GM19452 (cell line): ENCODE measurements around the gene FGR.

Experiments
- ATAC-seq: cut with Tn5 transposase; IDR thresholded peaks from one replicate; pipeline ENCODE4 v1.9.1; 2021; ENCODE audit not compliant: unreplicated experiment

FGR gene

DNA sequence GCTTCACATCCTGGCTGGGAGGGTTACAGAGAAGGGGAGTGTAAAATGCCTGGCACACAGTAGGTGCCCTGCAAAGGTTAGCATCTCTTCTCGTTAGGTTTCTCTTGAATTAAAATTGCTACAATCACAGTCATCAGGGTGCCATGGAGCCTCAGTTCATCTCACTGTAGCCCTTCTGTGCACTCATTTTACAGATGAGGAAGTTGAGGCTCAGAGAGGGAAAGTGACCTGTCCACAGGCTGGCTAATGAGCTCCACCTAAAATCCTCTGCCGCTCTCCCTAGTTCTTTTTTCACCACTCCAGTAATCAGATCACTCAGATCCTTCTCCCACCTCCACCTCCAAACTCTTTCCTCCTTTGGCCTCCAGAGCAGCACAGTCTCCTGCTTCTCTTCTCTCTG, 17.6 kb downstream of the FGR start:
- ATAC-seq, result no peak

DNA sequence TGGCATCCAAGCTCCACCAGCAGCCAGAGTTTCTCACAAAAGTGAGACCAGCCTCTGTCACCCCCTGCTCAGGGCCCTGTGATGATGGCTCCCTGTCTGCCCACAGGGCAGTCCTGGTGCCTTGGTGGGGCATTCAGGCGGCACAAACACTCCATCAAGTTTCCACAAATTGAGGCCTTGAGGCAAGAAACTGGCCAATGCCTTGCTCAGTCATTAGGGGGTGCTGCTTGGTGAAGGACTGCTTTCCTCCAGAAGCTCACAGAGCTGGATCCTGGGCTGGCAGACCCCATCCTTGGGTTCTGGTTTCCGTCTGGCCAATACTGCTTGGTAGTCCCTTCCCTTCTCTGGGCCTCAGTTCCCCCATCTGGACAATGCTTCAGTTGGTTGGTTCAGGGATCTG, 18.5 kb downstream of the FGR start:
- ATAC-seq, result no peak

DNA sequence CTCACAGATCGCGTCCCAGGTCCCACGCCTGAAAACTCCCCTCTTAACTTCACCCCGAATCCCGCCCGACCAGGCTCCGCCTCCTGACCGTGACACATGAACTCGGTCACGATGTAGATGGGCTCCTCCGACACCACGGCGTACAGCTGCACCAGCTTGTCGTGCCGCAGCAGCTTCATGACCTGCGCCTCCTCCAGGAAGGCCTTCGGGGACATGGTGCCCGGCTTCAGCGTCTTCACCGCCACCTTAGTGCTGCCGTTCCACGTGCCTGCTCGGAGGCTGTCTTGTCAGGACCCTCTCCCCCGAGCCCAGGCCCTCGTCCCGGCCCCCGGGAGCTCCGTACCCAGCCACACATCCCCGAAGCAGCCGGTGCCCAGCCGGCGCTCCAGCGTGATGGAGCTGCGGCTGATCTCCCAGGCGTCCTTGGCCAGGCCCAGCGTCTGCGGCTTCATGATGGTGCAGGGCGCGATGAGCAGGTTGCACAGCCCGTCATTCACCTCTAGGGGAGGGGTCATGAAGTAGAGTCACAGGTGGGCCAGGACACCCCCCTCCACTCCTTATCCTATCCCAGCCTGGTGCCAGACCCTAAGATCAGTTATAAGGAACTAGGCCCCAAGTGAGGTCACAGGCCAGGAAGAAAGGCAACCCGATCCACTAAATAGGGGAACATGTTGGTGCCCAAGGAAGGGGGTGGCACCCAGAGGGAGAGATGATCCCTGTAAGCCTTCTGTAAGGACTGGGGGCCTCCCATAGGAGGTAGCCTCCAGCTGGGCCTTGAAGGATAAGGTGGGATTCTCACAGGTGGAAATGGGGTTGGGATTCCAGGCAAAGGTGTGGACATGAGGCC, 19.4 kb downstream of the FGR start:
- ATAC-seq, result no peak

DNA sequence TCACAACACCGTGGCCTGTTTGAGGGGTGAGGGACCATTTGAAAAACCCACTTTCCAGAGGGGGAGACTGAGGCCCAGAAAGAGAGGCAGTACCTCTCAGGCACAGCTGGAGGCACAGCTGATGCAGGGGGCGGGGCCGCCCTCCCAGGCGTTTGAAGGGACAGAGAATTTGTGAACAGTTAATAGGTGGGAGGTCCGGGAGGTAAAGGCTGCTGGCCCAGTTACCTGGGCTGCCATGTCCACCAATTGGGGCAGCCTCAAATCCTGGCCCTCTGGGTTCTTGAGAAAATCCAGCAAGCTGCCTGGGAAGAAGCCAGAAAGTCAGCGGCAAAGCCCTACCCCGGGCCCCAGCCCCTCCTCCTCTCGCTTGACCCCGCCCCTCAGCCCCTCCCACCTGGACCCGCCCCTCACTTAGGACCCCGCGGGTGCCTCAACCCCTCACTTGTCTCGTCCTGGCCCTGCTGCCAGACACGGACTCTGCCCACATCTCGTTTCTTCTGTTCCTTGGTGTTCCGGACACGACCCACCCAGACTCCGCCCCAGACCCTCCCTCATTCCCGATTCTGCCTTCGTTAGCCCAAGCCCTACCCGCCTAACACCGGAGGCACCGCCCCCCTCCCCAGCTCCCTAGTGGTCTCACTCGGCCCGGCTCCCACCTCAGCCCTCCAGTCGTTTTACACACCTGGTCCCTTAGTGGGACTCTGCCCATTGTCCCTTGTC, 20.2 kb downstream of the FGR start:
- ATAC-seq, result no peak

DNA sequence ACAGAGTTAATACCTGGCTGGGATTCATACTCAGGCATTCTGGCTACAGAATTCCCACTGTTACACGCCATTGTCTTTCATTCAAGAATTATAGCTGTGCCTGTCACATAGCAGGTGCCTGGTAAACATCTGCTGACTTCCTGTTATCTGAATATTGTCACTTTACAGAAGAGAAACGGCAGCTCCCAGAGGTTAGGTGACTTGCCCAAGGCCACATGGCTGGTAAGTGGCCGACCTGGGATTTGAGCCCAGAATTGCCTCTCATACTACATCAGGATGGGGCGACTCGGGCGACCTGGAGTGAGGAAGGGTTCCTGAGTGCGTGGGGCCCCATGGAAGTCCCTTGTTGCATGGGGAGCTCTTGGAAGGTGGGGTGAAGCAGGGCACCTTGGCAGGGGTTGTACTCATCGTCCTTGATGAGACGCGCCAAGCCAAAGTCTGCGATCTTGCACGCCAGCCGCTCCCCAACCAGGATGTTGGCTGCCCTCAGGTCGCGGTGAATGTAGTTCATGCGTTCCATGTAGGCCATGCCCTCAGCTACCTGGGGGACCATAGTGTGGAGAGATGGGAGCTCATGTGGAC, 20.9 kb downstream of the FGR start:
- ATAC-seq, result no peak

DNA sequence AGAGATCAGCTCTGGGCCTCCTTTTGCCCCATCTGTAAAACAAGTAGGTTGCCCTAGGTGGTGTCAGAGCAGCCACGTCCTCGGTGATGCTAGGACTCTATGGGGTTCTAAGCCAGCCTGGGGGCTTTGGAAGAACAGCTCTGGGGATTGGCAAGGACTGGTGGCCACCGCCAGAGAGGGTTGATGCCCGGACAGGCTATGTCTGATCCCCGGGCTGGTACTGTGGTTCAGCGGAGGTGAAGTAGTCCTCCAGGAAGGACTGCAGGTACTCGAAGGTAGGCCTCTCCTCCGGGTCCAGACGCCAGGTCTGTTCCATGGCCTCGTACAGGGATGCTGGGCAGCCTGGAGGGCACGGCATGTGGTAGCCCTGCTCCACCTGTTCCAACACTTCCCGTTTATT, 22.3 kb downstream of the FGR start:
- no peak for ATAC-seq

DNA sequence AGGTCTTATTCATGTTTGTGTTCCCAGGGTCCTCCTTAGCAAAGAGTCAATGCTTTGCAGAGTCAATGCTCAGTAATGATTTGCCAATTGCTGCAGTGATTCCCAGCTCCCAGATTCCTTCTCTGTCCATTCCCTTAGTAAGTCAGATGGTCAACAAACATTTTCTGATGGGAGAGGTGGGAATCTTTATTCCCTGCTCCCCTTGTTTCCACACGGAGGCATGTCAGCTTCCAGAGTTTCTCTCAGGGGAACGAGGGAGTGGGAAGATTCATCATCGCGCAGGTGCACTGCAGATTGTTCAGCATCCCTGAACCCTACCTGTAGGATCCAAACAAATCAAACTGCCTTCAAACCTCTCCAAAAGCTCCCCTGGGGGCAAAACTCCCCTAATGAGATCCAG, 23.5 kb downstream of the FGR start:
- ATAC-seq, result no peak

DNA sequence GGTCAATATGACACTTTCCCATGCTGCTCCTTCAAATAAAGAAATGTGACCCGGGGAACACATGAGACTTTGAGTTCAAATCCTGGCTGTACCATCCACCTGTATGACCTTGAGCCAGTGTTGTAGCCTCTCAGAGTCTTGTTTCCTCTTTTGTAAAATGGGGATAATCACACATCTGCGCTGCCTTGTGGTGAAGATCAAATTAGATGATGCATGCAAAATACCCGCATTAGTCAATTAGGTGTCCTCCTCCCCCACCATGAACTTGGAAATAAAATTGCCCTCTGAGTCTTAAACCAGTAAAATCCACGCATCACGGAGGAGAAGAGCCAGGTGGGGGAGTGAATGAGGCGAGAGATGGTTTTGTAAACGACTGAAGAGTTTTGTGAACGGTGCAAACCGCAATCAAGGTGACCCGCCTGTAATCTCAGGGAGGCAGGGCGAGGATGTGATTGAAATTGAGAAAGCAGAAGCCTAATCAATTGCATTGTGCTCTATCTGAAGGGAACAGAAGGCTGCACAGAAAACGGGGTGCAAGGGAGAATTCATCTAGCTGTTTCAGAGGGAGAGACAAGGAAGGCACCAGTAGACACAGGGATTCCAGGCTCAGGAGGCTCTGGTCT, 25.3 kb downstream of the FGR start:
- ATAC-seq, result no peak

DNA sequence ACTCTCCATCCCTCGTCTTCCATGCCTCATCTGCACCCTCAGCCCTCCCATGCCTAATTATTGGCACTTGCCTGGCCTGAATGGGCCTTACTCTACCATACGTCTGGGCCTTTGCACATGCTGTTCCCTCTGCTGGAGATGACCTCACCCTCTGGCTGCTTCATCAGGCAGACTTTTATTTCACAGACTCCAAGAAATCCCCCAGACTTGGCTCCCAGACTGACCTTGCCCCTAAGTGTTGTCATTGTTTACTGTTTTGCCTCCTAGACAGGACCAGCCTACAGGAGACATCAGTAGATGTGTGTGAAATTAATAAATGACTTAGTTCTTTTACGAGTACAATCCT, 25.8 kb downstream of the FGR start:
- no peak for ATAC-seq

DNA sequence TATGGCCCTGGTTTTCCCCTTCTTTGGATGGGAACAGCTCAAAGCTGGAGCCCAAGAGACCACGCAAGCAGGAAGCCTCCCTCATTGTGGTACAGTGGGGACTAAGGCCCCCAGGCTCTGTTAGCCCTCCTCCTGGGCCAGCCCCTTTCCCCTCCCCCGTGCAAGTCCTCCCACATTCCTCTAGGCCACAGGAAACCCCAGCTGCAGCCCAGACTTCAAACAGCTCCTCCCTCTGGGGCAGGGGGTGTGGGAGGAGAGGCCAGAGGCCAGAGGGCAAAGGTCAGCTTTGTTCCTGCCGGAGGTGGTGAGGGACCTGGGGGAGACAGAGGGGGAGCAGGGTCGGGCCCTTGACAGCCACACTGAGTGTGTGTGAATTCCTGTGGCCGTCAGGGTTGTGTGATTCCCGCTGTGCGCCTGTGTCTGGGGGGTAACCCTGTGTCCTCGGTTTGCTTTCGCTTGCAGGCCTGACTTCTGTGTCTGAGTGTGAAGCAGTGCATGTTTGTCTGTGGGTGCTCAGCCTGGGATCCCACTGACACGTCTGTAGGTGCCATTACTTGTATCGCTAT, 27.7 kb downstream of the FGR start:
- no peak for ATAC-seq

DNA sequence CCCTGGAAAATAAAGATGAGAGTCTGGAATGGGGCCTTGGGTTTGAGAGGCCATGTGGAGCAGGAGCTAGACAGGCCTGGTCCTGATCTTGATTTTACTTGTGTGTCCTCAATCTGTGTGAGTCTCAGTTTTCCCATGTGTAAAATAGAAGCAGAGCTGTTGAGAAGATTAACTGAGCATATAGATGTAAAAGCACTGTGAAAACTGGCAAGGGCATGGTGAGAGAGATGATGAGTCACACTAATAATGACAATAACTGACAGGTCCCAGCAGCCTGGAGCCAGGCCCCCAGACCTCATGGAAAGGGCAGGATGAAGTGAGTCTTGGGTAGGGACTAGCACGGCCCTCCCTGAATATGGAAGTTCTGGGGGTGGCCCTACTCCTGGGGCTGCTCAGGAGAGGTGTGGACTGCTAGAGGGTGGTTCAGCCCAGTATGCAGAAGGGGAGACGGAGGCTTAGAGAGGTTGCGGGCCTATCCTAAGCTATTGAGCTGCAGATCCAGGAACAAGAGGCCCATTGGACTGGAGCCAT, 28.2 kb downstream of the FGR start:
- ATAC-seq, result no peak

DNA sequence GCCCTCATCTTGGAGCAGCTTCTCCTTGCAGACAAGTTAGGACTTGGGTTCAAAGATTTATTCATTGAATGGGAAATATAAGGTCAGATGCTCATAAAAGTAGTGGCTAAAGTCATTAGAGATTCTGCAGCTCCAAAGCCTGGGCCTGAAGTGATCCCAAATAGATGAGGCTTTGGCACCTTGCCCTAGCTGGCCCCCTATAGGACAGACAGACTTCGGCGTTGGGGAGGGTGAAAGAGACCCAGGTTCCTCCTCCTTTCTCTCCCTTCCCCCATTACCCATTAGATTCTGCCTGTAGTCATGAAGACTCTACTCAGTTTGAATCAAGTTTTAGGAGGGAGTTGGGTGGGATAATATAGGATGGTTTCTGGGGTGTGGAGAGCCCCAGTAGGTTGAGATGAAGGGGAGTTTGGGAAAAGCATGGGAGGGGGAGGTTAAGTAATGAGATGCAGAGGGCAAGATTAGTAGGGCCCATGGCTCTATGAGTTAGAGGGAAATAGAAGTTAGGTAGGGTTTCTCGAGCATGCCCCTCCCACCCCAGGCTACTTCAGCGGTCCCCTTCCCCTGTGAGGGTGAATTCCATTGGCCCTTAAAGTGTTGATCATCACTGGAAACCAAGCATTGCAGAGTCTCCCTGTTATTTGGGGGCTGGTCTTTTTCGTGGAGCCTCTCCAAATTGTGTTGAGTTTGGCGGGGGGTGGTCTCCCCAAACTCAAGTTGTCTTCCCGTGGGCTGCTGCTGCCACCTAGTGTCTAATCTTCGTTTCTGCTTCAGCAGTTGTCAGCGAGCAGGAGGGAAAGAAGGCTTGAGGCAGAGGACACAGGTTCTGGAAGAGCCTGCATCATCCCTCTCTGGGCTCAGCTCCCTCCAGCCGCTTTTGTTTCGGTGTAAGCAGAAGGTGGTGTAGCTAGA, 28.9 kb downstream of the FGR start:
- no peak for ATAC-seq

DNA sequence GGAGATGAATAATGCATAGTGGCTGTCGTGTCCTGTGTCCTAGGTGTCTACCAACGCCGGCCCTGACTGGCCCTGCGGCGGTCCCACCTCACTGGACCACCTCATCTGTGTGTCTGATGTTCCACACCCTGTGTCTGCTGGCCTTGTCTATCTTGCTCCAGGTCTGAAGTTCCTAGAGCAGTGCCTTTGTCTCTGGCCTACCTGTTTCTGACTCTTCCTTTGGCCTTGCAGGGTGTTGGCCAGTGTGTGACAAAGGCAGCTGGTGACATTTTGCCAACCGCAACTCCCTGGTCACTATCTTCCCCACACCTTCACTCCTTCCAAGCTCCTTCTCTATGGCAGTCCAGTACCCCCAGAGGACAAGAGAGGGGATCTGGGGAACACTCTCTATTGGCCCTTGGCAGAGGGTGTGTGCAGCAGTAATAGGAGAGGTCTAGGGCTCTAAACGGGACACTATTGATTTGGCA, 29.7 kb downstream of the FGR start:
- ATAC-seq, result no peak

DNA sequence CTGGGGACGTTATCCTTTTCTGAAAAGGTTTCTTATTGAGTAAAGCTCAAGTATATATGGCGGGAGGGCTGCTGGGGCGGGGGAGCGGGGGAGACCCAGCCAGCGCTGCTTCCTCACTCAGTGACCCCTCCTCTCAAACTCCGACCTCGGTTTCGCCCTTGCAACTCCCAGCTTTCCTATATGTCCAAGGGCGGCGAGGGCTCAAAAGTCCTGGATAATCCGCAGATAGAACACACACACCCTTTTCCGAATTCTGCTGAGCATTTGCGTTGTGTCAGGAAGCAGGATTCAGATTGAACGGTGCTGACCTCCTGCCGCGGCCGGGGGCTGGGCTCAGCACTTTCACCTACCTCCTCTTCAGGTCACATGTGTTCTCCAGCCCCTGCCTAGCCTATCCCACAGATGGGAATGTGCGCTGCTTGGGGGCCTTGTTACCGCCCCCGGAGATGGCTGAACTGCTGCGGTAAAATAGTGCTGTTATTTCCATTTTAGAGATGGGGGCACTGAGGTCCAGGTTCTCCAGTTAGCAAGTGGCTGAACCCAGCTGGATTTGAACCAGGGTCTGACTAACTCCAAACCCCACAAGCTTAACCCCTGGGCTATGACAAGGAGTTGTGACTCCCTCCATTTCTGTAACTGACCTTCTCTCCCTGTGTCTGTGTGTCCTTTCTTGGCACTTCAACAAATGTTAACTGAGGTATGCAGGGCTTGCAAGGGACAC, 30.2 kb downstream of the FGR start:
- ATAC-seq, result no peak

DNA sequence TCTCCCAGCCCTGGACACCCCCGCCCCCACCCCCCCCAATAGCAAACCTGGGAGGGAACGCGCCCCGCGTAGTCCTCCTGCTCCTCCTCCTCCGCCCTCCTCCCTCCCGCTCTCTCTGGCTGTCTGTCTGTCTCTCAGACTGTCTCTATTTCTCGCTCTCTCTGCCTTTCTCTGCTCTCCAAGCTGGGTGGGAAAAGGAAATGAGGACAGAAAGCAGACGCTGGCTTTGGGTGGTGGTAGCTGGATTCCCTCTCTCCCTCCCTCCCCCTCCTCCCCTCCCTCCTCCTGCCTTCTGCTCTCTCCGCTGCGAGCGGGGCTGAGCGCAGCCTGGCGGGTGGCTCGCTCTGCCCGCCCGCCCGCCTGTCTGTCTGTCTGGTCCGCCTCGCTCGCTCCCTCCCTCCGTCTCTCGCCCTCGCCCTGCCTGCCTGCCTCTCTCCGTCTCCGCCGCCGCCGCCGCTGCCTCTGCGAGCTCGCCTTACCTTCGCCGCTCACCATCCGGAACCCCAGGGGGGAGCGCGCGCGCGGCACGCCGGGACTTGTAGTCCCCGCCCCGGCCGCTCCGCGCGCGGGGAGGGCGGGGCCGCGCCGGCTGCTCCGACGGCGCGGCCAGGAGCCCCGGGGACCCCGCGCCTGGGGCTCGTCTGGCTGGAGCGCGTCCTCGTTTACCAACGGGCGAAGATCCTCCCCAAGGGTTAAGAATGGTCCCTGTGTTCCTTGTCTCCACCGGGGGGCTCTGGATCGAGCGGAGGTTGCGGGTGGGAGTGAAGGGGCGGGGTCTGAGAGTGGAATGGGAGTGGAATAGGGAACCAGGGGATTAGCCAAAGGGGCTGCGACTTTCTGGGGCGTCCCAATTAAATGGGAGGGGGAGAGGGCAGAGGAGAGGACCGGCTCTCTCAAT, 31.1 kb downstream of the FGR start, which contains the start of gene AHDC1:
TSS of gene AHDC1 (minus strand) at position 464 of the 898 bp plus-strand sequence. CDS start 52,029 bp downstream, outside the sequence.
- no peak for ATAC-seq

DNA sequence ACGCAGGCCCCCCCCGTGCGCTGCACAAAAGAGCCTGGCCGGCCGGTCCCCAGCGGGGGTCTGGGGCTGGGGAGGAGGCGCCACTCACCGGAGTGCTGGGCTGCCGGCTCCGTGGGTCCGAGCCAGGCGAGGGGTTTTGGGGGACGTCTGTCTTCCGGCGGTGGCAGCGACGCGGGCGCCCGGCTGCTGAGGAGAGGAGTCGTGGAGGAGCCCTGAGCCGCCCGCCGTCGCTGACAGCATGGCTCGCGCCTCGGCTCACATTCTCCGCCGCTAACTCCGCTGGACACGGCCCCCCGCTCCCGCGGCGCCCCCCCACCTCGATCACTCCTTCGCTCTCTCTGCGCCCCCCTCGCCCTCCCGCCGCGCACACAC, 31.7 kb downstream of the FGR start:
- no peak for ATAC-seq

DNA sequence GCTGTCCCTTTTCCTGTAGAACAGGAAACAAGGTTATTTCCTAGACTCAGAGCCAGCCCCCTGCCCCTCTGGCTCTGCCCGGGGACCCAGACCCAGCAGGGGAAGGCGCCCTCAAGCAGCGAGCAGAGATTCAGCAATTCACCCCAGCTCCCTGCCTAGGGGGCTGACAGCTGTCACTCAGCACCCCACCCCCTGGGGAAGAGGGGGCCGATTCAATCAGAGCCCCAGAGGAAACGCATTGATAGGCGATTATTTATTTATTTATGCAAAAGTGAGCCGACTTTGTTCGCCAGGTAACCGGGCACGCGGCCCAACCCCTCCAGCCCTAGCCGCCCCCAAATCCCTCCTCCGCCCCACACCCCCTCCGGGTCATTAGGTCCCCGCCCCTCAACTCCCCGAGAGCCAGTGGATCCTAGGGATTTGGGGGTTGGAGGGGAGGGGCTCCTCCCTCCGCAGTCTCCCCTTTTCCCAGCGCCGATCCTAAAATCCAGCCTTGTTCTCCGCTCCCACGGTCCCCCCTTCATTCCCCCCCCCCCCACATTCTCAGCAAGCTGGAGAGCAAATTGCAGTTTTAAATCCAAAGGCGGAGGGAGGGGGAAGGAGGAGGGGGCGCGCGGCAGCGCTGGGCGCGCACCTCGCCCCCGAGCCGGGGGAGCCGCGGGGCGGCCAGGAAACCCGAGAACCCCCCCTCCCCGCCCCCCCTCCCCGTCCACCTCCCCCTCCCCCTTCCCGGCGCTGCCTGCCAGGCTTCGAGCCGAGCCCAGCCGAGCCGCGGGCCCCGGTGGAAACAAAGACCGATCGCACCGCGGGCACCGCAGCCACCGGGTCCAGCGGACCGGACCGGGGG, 32.3 kb downstream of the FGR start:
- ATAC-seq, result no peak
